GM18870 (cell line): ENCODE measurements around the gene SYNGR4.

ENCODE experiments used
- ATAC-seq: cut with Tn5 transposase; IDR thresholded peaks from one replicate; pipeline ENCODE4 v1.9.1; 2021; ENCODE audit warnings: moderate library complexity; ENCODE audit not compliant: unreplicated experiment

SYNGR4 gene

GRCh38 chr19:48395499-48395898 is 31.3 kb downstream of the SYNGR4 start:
- no peak for ATAC-seq

- ATAC-seq, result no peak
These were observed 32.1 kb downstream of the SYNGR4 start for GRCh38 chr19:48396016-48396823.

GRCh38 chr19:48396824-48397176 is 32.6 kb downstream of the SYNGR4 start:
- no peak for ATAC-seq

GRCh38 chr19:48397263-48398101 is 33.3 kb downstream of the SYNGR4 start:
- no peak for ATAC-seq

- ATAC-seq, result no peak
These were observed 33.9 kb downstream of the SYNGR4 start for GRCh38 chr19:48398102-48398374.

GRCh38 chr19:48398375-48399235 is 34.4 kb downstream of the SYNGR4 start:
- no peak for ATAC-seq

GRCh38 chr19:48400018-48400742 is 36.0 kb downstream of the SYNGR4 start:
- ATAC-seq, result no peak

GRCh38 chr19:48401287-48401686 is 37.1 kb downstream of the SYNGR4 start:
- ATAC-seq, result no peak

- no peak for ATAC-seq
These were observed 39.4 kb downstream of the SYNGR4 start for GRCh38 chr19:48403606-48404005.

- no peak for ATAC-seq
These were observed 41.0 kb downstream of the SYNGR4 start for GRCh38 chr19:48405010-48405659.

- ATAC-seq, result no peak
These were observed 41.7 kb downstream of the SYNGR4 start for GRCh38 chr19:48405850-48406249.

GRCh38 chr19:48413879-48414587 is 49.9 kb downstream of the SYNGR4 start:
- no peak for ATAC-seq

GRCh38 chr19:48415395-48415794 is 51.2 kb downstream of the SYNGR4 start:
- ATAC-seq, result no peak

- ATAC-seq, result no peak
These were observed 51.6 kb downstream of the SYNGR4 start for GRCh38 chr19:48415806-48416221.

- no peak for ATAC-seq
These were observed 53.3 kb downstream of the SYNGR4 start for GRCh38 chr19:48417421-48417820.

- no peak for ATAC-seq
These were observed 54.3 kb downstream of the SYNGR4 start for GRCh38 chr19:48418317-48419064.

- ATAC-seq, result no peak
These were observed 55.2 kb downstream of the SYNGR4 start for GRCh38 chr19:48419158-48419920.

GRCh38 chr19:48421548-48421947 is 57.4 kb downstream of the SYNGR4 start:
- no peak for ATAC-seq
